H4 (cell line): Measurements from ENCODE around the gene NLGN2. TPM values are rescaled to one million over a fixed set of nuclear protein-coding genes. Genes with fewer than 3 reads are reported as not detected.

Experiments
- DNase-seq: peaks from one replicate; pipeline ENCODE4 v3.0.0-alpha.2; 2015; ENCODE audit warnings: low spot score
- total RNA-seq: library from RNA; depleted of rRNA; stranded (reverse); fragments of >200 nt; shearing (Covaris generic); gene quantifications from 2 replicates; pipeline ENCODE4 v1.2.3, GENCODE V29; 2014

Gene NLGN2
- total RNA-seq, 1 experiment from 2014 or later: 3.1 TPM

- no peak for DNase-seq
These were observed 29.8 kb downstream of the NLGN2 start for GRCh38 chr17:7437369-7437863.

- DNase-seq: no peak
These were observed 30.4 kb downstream of the NLGN2 start for GRCh38 chr17:7437950-7438614.

- no peak for DNase-seq
These were observed 31.2 kb downstream of the NLGN2 start for GRCh38 chr17:7438656-7439460.

GRCh38 chr17:7439462-7440112 is 31.9 kb downstream of the NLGN2 start, which contains the start of gene FGF11:
FGF11 (plus strand) TSS chr17:7439512; CDS start chr17:7439621, 109 bp downstream.
- DNase-seq: no peak

GRCh38 chr17:7440113-7440833 is 32.6 kb downstream of the NLGN2 start:
- DNase-seq: no peak

GRCh38 chr17:7440834-7441195 is 33.2 kb downstream of the NLGN2 start:
- DNase-seq: no peak

- DNase-seq: no peak
These were observed 33.6 kb downstream of the NLGN2 start for GRCh38 chr17:7441266-7441665.

GRCh38 chr17:7442142-7442541 is 34.5 kb downstream of the NLGN2 start:
- DNase-seq: no peak

- no peak for DNase-seq
These were observed 36.1 kb downstream of the NLGN2 start for GRCh38 chr17:7443499-7444485.

GRCh38 chr17:7444682-7445618 is 37.3 kb downstream of the NLGN2 start, which contains the start of gene CHRNB1:
CHRNB1 (plus strand) TSS chr17:7445061; CDS start chr17:7445128, 67 bp downstream.
- no peak for DNase-seq

GRCh38 chr17:7445619-7445968 is 37.9 kb downstream of the NLGN2 start:
- DNase-seq: no peak

GRCh38 chr17:7448461-7448860 is 40.8 kb downstream of the NLGN2 start:
- no peak for DNase-seq

- DNase-seq: no peak
These were observed 52.4 kb downstream of the NLGN2 start for GRCh38 chr17:7459961-7460545.

GRCh38 chr17:7460850-7461660 is 53.4 kb downstream of the NLGN2 start:
- no peak for DNase-seq

- DNase-seq: no peak
These were observed 55.1 kb downstream of the NLGN2 start for GRCh38 chr17:7462474-7463371.

GRCh38 chr17:7463372-7463846 is 55.8 kb downstream of the NLGN2 start:
- DNase-seq: no peak

- DNase-seq: no peak
These were observed 56.4 kb downstream of the NLGN2 start for GRCh38 chr17:7464081-7464480.
